HT1080 (cell line): Measurements from ENCODE around the gene STOML1. TPM values are rescaled to one million over a fixed set of nuclear protein-coding genes. Genes with fewer than 3 reads are reported as not detected.

Experiments
- DNase-seq: peaks from one replicate; pipeline ENCODE4 v3.0.0-alpha.2; 2015; ENCODE audit warnings: low read depth
- polyA plus RNA-seq, 2 experiments: library from polyadenylated mRNA; depleted of rRNA; stranded (reverse); fragments of >200 nt; gene quantifications; 2 replicates each; pipeline ENCODE4 v1.2.3, GENCODE V29; 2015
- total RNA-seq: library from RNA; depleted of rRNA; stranded (reverse); fragments of >200 nt; shearing (Covaris generic); gene quantifications from 2 replicates; pipeline ENCODE4 v1.2.3, GENCODE V29; 2014; rRNA removed

The STOML1 gene
- 27.5 and 28.3 TPM in 2 replicates for total RNA-seq
- polyA plus RNA-seq (2015; cell fraction: cytosol; rRNA removed), result 8.8 and 13.8 TPM in 2 replicates
- 15.5 and 15.9 TPM in 2 replicates for polyA plus RNA-seq (2015; cell fraction: nucleus; rRNA removed)

- peak; percentile 90 for DNase-seq
These were observed at the start of gene STOML1 for GRCh38 chr15:73991726-73992593. Gene STOML1, minus strand, starts transcription at chr15:73992295. Its CDS starts 72 bp downstream, at chr15:73992223.

GRCh38 chr15:74041311-74041756, 49.2 kb upstream of the STOML1 start:
- DNase-seq, result no peak

GRCh38 chr15:74040109-74040850, 48.2 kb upstream of the STOML1 start:
- DNase-seq, result peak; percentile 89

- no peak for DNase-seq
These were observed 47.5 kb upstream of the STOML1 start for GRCh38 chr15:74039656-74040010.

- DNase-seq, result no peak
These were observed 46.9 kb upstream of the STOML1 start for GRCh38 chr15:74038707-74039655.

- no peak for DNase-seq
These were observed 45.3 kb upstream of the STOML1 start for GRCh38 chr15:74037171-74038117.

GRCh38 chr15:74036271-74037170, 44.4 kb upstream of the STOML1 start:
- peak; percentile 55 for DNase-seq

GRCh38 chr15:74035121-74036017, 43.3 kb upstream of the STOML1 start:
- no peak for DNase-seq

- DNase-seq, result no peak
These were observed 42.2 kb upstream of the STOML1 start for GRCh38 chr15:74034206-74034755.

GRCh38 chr15:74032606-74033561, 40.8 kb upstream of the STOML1 start:
- DNase-seq, result no peak

GRCh38 chr15:74032046-74032445, 40.0 kb upstream of the STOML1 start:
- no peak for DNase-seq

- DNase-seq, result no peak
These were observed 36.6 kb upstream of the STOML1 start for GRCh38 chr15:74028646-74029045.

GRCh38 chr15:74027688-74028087, 35.6 kb upstream of the STOML1 start:
- DNase-seq, result no peak

- DNase-seq, result no peak
These were observed 33.3 kb upstream of the STOML1 start for GRCh38 chr15:74025436-74025835.

GRCh38 chr15:74024687-74025086, 32.6 kb upstream of the STOML1 start:
- DNase-seq, result no peak
